OCI-LY7 (cell line): ENCODE measurements around the gene HEPACAM.

Experiments
- CTCF ChIP-seq: fragments of 200-600 bp; sonication (generic); conservative IDR thresholded peaks from 2 replicates; pipeline ENCODE4 v1.5.1; 2014; ENCODE audit warnings: mild to moderate bottlenecking, antibody characterized with exemption, low read length, moderate library complexity, mixed read lengths
- EZH2phosphoT487 ChIP-seq: fragments of 200-600 bp; sonication (generic); IDR thresholded peaks from 2 replicates; pipeline ENCODE4 v1.6.1; 2018; ENCODE audit warnings: low read depth, borderline replicate concordance, mild to moderate bottlenecking, mixed run types, antibody characterized with exemption, low read length, moderate library complexity, mixed read lengths

GRCh38 chr11:124880290-124880611 lies 55.6 kb downstream of the HEPACAM start:
- TF ChIP-seq CTCF (no peak), EZH2phosphoT487 (no peak)
